ENCODE measurements around the gene ATP2B2.

GRCh38 chr3:10363935-10364334, 141.5 kb downstream of the ATP2B2 start:
- TF ChIP-seq CTCF (conservative IDR thresholded peaks at IDR 0.05; ENCODE audit: low read length), result no peak
- TF ChIP-seq EZH2phosphoT487 (IDR thresholded peaks at IDR 0.05; ENCODE audit: borderline replicate concordance), result no peak

All from Loucy (cell line).